Ramos (cell line): ENCODE results near the gene FADS6.
"Not testable (repeated sequence)": the region's sequence is repeated elsewhere in the genome, so short reads cannot be mapped to it uniquely, and the experiment has no call there.

ENCODE experiments used
- in situ Hi-C: fragments of 300-500 bp; cut with MboI; formaldehyde crosslinking; loops from one replicate; pipeline ENCODE4 v1.14.3; 2022; ENCODE audit warnings: low sequenced_read_pairs; ENCODE audit not compliant: unreplicated experiment

The FADS6 gene

DNA sequence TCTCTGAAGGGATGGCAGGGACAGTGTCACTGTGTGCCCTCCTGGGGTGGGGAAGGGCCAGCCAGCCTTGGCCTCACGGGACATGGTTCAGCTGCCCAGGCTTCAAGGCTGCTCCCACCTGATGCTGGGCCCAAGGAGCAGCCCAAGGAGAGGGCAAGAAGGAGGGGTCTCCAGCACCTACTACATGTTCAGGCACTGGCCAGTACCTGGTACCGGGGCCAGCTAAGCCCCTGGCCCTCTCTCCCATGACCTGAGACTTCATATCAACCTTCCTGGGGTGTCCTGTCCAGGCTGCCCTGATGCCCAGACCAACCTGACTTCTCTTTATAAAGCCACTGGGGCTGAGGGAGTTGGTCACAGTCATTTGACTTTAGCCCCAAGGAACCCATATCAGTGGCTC, 28.3 kb upstream of the FADS6 start:
- in situ Hi-C loops: no loop called here

GRCh38 chr17:74921026-74921681, 27.7 kb upstream of the FADS6 start:
- in situ Hi-C loops: no loop called here

DNA sequence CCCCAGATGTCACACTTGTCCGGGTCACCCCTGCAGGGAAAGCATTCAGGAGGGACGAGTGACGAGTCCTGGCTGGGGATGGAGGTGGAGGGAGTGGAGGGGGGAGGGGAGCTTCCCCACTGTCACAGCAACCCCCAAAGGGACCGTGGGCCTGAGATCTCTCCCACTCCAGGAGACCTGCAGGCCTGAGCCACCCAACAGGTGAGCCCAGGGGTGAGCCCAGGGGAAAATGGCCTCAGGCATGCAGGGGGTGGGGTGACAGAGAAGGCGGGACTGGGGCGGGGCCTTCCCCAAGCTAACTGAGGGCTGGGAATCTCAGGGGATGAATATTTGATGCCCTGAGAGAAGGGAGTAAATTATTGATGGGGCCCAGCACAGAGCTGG, 27.2 kb upstream of the FADS6 start:
- in situ Hi-C loops: no loop called here

DNA sequence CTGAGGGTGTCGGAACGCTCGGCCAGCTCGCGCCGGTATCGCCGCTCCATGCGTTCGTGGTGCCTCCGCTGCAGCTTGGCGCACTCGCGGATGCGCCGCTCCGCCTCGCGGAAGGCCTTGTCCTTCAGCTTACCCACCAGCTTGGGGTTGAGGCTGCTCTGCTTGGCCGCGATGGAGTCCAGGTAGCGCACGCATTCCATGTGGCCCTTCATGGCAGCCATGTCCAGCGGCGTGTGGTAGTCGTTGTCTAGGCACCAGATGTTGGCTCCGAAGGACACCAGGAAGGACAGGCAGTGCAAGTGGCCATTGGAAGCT, 26.8 kb upstream of the FADS6 start:
- in situ Hi-C loops: no loop called here

DNA sequence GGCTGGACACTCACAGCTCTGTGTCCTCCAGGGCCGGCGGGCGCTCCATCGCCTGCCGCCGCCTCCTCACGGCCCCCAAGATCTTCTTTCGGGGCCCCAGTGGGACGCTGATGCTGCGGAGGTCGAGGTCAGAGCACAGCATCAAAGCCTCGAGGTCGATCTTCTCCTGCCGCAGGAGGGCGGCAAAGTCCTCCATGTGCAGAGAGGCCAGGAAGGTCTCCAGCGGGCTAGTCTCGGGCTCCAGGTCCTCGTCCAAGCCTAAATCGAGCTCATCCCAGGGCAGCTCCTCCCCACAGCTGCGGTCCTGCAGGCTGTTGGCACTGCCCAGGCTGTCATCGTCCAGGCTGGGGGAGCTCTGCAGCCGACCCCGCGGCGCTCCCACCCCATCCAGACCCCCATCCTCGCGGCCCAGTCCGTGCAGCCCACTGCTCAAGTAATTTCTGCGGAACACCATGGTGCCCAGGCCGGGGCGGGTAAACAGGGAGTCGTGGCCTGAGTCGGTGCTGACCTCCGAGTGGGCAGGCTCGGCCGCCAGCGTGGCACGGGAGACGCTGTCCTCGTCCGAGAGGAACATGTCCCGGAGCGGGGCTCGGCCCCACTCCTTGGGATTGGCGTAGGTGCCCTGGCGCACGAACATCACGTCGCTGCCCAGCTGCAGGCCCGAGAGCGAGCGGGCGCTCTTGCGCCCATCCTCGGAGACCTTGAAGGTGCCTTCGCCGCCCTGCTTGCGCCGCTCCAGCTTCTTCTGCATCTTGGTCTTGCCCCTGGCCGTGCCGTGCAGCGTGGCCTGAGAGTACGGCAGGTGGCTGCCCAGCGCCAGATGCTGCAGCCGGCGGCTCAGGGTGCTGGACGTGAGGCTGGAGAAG, 26.2 kb upstream of the FADS6 start:
- in situ Hi-C loops: no loop called here

- in situ Hi-C loops: no loop called here
Measured at GRCh38 chr17:74918906-74919305, 25.5 kb upstream of the FADS6 start.

- in situ Hi-C loops: no loop called here
Measured at GRCh38 chr17:74917430-74917829, 24.0 kb upstream of the FADS6 start.

DNA sequence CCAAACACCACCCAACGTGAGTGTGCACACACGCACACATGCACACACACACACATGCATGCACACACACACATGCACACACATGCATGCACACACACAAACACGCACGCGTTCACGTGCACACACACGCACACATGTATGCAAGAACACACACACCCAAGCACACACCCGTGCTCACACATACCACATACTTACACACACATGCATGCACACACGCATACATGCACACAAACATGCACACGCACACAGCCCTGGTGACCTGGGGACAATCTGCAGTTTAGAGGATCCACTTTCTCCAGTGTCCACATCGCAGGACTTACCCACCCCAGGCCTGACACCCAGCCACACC, 23.4 kb upstream of the FADS6 start:
- in situ Hi-C loops: no loop called here

DNA sequence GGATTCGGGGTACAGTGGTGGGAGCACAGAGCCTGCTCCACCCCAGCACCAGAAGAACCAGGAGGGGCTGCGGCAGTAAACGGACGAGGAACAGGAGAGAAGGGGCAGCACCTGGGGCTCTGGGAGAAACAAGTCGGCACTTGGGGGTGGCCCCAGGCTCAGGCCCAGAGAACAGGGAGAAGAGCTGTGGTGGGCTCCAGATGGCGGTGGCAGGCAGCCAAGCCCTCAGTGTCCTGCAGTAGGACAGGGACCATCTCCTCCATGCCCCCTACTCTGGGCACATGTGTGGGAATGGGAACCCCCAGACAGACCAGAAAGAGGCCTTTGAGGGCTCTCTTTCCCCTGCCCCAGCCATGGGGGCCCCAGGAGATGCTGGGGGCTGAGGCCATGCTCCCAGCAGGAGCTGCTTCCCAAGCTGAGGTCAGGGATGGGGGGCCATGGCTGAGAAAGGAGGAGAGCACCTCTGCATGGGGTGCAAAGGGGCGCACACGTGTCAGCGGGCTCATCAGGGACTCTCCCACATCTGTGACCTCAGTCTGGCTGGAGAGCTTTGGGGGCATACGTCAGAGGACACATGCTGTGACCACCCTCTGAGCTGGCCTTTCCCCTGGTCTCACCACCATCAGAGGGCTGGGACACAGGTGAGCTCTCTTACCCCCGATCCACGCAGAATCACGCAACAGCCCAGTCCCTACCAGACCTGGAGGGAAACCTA, 22.9 kb upstream of the FADS6 start:
- in situ Hi-C loops: no loop called here

DNA sequence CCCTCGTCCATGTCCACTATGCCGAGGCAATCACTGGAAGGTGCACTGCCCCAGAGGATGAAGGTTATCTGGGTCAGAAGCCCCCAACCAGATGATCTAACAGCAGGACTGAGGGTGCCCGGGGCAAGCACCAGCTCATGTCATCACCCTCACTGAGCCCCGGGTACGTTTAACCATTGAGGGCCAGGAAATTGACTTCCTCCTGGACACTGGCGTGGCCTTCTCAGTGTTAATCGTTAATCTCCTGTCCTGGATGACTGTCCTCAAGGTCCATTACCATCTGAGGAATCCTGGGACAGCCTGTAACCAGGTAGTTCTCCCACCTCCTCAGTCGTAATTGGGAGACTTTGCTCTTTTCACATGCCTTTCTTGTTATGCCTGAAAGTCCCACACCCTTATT, 18.0 kb upstream of the FADS6 start:
- in situ Hi-C loops: not testable (repeated sequence)

DNA sequence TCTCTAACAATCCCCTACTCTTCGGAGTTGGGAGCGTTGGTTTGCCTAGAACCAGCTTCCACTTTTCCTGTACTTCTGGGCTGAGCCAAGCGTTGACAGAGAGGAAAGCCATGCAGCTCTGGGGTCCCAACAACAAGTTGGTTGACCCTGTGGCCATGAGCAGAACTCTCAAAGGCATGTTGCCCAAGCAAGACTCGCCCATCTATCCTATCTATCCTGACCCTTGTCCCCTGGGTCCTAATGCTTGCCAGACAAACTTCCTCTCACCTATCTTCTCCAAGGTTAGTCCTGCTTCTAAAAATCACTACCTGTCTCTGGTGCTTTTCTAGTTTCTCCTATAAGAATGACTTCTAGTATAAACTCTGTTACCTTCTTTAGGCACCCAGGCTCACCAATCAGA, 15.7 kb upstream of the FADS6 start:
- in situ Hi-C loops: not testable (repeated sequence)

DNA sequence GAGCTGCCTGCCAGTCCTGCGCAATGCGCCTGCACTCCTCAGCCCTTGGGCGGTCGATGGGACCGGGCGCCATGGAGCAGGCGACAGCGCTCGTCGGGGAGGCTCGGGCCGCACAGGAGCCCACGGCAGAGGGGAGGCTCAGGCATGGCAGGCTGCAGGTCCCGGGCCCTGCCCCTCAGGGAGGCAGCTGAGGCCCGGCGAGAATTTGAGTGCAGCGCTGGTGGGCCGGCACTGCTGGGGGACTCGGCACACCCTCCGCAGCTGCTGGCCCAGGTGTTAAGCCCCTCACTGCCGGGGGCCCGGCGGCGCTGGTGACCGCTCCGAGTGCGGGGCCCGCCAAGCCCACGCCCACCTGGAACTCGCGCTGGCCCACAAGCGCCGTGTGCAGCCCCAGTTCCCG, 13.6 kb upstream of the FADS6 start:
- in situ Hi-C loops: no loop called here

DNA sequence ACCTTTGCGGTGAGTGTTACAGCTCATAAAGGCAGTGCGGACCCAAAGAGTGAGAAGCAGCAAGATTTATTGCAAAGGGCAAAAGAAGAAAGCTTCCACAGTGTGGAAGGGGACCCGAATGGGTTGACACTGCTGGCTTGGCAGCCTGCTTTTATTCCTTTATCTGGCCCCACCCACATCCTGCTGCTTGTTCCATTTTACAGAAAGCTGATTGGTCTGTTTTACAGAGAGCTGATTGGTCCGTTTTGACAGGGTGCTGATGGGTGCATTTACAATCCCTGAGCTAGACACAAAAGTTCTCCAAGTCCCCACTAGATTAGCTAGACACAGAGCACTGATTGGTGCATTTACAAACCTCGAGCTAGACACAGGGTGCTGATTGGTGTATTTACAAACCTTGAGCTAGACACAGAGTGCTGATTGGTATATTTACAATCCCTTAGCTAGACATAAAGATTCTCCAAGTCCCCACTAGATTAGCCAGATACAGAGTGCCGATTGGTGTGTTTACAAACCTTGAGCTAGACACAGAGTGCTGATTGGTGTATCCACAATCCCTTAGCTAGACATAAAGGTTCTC, 12.9 kb upstream of the FADS6 start:
- in situ Hi-C loops: not testable (repeated sequence)

- in situ Hi-C loops: no loop called here
Measured at GRCh38 chr17:74904687-74905409, 11.4 kb upstream of the FADS6 start.

DNA sequence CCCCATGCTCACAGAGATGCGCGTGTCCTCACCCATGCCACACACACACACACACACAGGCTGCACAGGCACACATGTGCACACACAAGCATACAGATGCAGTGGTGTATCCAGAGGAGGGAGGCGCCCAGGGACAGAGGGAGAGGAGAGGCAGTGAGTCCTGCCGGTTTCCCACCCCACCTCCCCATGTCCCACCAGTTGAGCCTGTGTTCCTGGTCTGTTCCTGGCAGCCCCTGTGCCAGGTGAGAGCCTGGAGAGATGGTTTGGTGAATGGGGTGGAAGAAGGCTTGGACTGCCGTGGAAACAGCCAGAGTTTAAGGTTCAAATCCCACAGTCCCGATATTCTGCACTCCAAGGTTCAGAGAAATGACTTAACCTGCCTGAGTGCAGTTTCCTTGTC, 10.2 kb upstream of the FADS6 start:
- in situ Hi-C loops: no loop called here

- in situ Hi-C loops: no loop called here
Measured at GRCh38 chr17:74903034-74903433, 9.6 kb upstream of the FADS6 start.

GRCh38 chr17:74901353-74902135, 8.1 kb upstream of the FADS6 start:
- in situ Hi-C loops: no loop called here

GRCh38 chr17:74900208-74900607, 6.8 kb upstream of the FADS6 start:
- in situ Hi-C loops: no loop called here

DNA sequence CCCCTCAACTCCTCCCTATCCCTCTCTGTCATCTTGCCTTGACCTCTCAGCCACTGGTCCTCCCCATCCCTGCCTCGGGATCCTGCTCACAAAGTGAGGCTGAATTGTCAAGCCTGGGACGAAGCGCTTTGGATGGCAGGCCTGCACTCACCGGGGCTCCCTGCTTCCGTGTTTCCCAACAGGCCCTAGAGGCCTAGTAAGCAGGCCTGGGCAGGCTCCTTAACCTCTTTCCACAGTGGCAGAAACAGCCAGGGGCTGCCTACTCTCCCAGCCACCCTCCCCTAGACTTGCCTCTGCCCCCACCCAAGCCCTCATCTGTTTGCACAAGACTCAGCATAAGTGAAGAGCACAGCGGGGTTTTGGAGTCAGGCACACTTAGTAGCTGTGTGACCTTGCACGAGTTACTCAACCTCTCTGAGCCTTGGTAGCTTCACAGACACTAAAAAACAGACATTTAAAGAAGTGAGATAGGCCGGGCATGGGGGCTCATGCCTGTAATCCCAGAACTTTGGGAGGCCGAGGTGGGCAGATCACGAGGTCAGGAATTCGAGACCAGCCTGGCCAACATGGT, 5.0 kb upstream of the FADS6 start:
- in situ Hi-C loops: no loop called here
